Right lobe of liver (tissue), 6 donors: ENCODE data around the gene MAGEF1. TPM values are rescaled to one million over a fixed set of nuclear protein-coding genes. Genes with fewer than 3 reads are reported as not detected.

Experiments used
- ATAC-seq, 4 donors: fragments of 200-7000 bp; cut with Tn5 transposase; one replicate each; pipeline ENCODE4 v1.9.1; 2020; ENCODE audit warnings: mild to moderate bottlenecking in 4 of 4, moderate library complexity in 4 of 4
- DNase-seq, 3 donors: peaks; one replicate each; pipeline ENCODE4 v3.0.0-alpha.2; 2020
- H3K27ac ChIP-seq, 3 donors: fragments of 200-600 bp; one replicate each; pipeline ENCODE4 v1.8.0; 2022
- H3K27me3 ChIP-seq, 2 donors: fragments of 200-600 bp; one replicate each; pipeline ENCODE4 v1.8.0; 2022
- H3K36me3 ChIP-seq, 4 donors: fragments of 200-600 bp; sonication (generic) in 1 of 4; one replicate each; pipeline versions ENCODE4 v1.5.1 to v1.8.0; 2017 to 2022; ENCODE audit warnings: control low read depth in 1 of 4
- H3K4me1 ChIP-seq, 4 donors: fragments of 200-600 bp; sonication (generic) in 1 of 4; one replicate each; pipeline versions ENCODE4 v1.5.1 to v1.8.0; 2017 to 2022; ENCODE audit warnings: control low read depth in 1 of 4
- H3K4me3 ChIP-seq, 3 donors: fragments of 200-600 bp; one replicate each; pipeline ENCODE4 v1.8.0; 2022
- H3K9me3 ChIP-seq, 4 donors: fragments of 200-600 bp; sonication (generic) in 1 of 4; one replicate each; pipeline versions ENCODE4 v1.5.1 to v1.8.0; 2017 to 2022; ENCODE audit warnings: control low read depth in 1 of 4
- POLR2A ChIP-seq: fragments of 450-650 bp; IDR thresholded peaks from one replicate; pipeline ENCODE4 v1.6.1; 2017; ENCODE audit warnings: antibody characterized with exemption, mild to moderate bottlenecking
- WGBS: methylation state at CpG from one replicate; pipeline ENCODE4 v1.1.6; 2018; ENCODE audit warnings: low coverage, low lambda C conversion rate; ENCODE audit not compliant: insufficient coverage; ENCODE audit errors: missing lambda C conversion rate; 5-methylcytosine and 5-hydroxymethylcytosine counted together
- intact Hi-C, 2 donors: fragments of 100-400 bp; cut with DNase I; formaldehyde crosslinking; loops; one replicate each; pipeline versions ENCODE4 v1.11.2 to v1.14.1; 2022
- long read RNA-seq: library from polyadenylated mRNA; unstranded; transcript quantifications from one replicate; pipeline ENCODE4 v2.0.0, GENCODE V29; 2019
- total RNA-seq, 6 experiments: library from RNA; depleted of rRNA in 2 of 6; stranded (reverse); fragments of >200 nt in 2 of 6; fragmentation: NEBNext Ultra II Directional in 3 of 6; extraction: Animal tissue kit (Norgen Biotek cat#: 25700) in 3 of 6; gene quantifications; one replicate each; pipeline versions ENCODE4 v1.1.0 to v1.2.4, GENCODE V29; 2016 to 2023
- TF ChIP-seq, protein P1 (sequence below), 4 donors: fragments of 200-600 bp in 3 of 4; fragments of 450-650 bp in 1 of 4; IDR thresholded peaks; one replicate each; pipeline versions ENCODE4 v1.5.1 to v1.8.0; 2016 to 2022; ENCODE audit warnings: antibody characterized with exemption in 4 of 4, mild to moderate bottlenecking in 2 of 4
- donor health status: DM: no; HTN: yes; CAD: no.
- donor health status: DM: no; HTN: no; CAD: no.
- donor health status: DM: no; HTN: no; CAD: no.
- donor health status: DM: no; HTN: yes; CAD: no.
- donor health status: DM: no; HTN: yes; CAD: no.

Gene MAGEF1, protein sequence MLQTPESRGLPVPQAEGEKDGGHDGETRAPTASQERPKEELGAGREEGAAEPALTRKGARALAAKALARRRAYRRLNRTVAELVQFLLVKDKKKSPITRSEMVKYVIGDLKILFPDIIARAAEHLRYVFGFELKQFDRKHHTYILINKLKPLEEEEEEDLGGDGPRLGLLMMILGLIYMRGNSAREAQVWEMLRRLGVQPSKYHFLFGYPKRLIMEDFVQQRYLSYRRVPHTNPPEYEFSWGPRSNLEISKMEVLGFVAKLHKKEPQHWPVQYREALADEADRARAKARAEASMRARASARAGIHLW
- total RNA-seq = 10 to 100 TPM in 4 of 6 experiments, 1 to 10 TPM in 2; 8.2 to 17.1 (median 10.9) TPM
- long read RNA-seq, partial matches to known transcripts = 0 of 1 reads
- long read RNA-seq, other reads (novel, unspliced or antisense) = 0 of 1 reads

DNA sequence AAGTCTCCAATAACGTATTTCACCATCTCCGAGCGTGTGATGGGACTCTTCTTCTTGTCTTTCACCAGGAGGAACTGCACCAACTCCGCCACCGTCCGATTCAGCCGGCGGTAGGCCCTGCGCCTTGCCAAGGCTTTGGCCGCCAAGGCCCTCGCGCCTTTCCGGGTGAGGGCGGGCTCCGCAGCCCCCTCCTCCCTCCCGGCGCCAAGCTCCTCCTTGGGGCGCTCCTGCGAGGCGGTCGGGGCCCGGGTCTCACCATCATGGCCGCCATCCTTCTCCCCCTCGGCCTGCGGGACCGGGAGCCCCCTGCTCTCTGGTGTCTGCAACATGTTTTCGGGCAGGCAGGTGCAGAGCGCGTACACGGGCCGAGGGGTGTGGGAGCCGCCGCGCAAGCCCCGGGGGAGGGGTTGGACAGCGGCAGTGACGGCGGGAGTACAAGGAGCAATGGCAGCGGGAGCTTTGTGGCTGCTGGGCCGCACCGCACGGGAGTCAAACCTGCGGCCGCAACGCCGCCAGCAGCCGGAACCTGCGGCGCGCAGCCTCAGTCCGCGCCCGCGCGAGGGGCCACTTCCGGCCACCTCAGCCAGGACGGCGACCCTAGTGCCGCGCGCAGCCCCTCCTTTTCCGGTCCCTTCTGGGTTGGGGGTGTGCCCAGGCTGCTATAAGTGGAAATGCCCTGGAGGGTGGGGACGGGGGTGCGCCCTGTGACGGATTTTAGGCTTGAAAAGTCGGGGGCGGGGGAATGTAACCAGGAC, at the start of gene MAGEF1:
Gene MAGEF1 (minus strand): TSS at position 572 of the 755 bp plus-strand sequence. CDS start 243 bp downstream, at position 329.
- intact Hi-C loops = no loop called here
- Histone ChIP-seq H3K27me3 (no peaks in the 10 kb centered on the region), H3K27ac (peak within 1 kb of the TSS; percentile 69 to 90 (median 71)), H3K9me3 (no peaks in the 10 kb centered on the region), H3K36me3 (no peaks in the 10 kb centered on the region), H3K4me1 (peaks cover 0 to 12% (median 4%) of the 10 kb centered on the region in 4 donors), H3K4me3 (peak within 1 kb of the TSS; percentile 78 to 98 (median 98))
- DNase-seq (peak; percentile 82 to 88 (median 86)), ATAC-seq (peak; percentile 91 to 97 (median 96))
- TF ChIP-seq, protein P1, sequence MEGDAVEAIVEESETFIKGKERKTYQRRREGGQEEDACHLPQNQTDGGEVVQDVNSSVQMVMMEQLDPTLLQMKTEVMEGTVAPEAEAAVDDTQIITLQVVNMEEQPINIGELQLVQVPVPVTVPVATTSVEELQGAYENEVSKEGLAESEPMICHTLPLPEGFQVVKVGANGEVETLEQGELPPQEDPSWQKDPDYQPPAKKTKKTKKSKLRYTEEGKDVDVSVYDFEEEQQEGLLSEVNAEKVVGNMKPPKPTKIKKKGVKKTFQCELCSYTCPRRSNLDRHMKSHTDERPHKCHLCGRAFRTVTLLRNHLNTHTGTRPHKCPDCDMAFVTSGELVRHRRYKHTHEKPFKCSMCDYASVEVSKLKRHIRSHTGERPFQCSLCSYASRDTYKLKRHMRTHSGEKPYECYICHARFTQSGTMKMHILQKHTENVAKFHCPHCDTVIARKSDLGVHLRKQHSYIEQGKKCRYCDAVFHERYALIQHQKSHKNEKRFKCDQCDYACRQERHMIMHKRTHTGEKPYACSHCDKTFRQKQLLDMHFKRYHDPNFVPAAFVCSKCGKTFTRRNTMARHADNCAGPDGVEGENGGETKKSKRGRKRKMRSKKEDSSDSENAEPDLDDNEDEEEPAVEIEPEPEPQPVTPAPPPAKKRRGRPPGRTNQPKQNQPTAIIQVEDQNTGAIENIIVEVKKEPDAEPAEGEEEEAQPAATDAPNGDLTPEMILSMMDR (IDR thresholded peaks at IDR 0.05) = no peak
- peak; percentile 89 for TF ChIP-seq POLR2A
- WGBS = 0% methylated on average over 8 of the region's 67 CpGs

GRCh38 chr3:184761075-184761841, 49.4 kb upstream of the MAGEF1 start:
- DNase-seq (no peak), ATAC-seq (peak in 1 of 4 donors; percentile 18)
- no peak overlapping the region for H3K4me3 ChIP-seq
- no peaks in the 10 kb centered on the region for H3K36me3 ChIP-seq
- intact Hi-C loops = no loop called here
- H3K9me3 ChIP-seq = no peaks in the 10 kb centered on the region
- 61% methylated on average over 8 of the region's 13 CpGs for WGBS
- TF ChIP-seq POLR2A = no peak
- TF ChIP-seq, protein P1 (IDR thresholded peaks at IDR 0.05) = no peak
- H3K4me1 ChIP-seq = no peaks in the 10 kb centered on the region
- no peaks in the 10 kb centered on the region for H3K27me3 ChIP-seq
- no peak overlapping the region for H3K27ac ChIP-seq

DNA sequence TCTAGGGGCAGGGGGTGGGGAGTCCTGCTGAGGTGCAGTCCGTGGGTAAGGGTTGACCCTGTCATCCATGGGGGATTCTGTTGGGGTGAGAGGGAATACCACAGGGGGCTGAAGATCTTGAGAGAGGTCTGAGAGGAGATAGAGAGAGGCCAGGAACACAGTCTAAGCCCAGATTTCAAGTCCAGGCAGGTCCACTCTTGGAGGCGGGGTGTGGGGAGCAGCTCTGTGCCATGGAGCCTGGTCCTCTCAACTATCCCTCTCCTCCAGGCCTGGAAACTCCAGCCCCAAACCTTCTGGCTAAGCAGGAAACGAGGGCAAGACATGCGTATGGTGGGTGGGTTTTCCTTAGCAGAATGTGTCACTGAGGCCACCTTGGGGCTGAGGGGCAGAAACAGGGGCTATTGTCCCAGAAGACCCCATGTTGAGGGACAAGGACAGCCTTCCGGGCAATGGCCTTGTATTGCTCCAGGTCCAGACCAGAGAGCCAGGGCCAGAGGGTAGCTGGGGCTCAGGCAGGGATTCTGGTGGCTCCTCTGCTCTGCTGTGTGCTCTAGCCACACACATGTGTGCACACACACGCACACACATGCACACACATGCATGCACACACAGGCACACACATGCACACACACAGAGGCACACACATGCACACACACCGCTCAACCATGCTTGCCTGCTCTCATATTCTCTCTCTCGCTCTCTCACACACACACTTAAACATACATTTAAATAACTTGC, 48.6 kb upstream of the MAGEF1 start:
- H3K36me3 ChIP-seq = no peaks in the 10 kb centered on the region
- no peak for DNase-seq
- TF ChIP-seq POLR2A = no peak
- TF ChIP-seq, protein P1 (IDR thresholded peaks at IDR 0.05) = no peak
- ATAC-seq = no peak
- 80% methylated on average over 4 of the region's 8 CpGs for WGBS
- no peaks in the 10 kb centered on the region for H3K9me3 ChIP-seq
- intact Hi-C loops = no loop called here
- no peak overlapping the region for H3K27ac ChIP-seq
- H3K4me3 ChIP-seq = no peak overlapping the region
- H3K27me3 ChIP-seq = no peaks in the 10 kb centered on the region
- no peaks in the 10 kb centered on the region for H3K4me1 ChIP-seq

DNA sequence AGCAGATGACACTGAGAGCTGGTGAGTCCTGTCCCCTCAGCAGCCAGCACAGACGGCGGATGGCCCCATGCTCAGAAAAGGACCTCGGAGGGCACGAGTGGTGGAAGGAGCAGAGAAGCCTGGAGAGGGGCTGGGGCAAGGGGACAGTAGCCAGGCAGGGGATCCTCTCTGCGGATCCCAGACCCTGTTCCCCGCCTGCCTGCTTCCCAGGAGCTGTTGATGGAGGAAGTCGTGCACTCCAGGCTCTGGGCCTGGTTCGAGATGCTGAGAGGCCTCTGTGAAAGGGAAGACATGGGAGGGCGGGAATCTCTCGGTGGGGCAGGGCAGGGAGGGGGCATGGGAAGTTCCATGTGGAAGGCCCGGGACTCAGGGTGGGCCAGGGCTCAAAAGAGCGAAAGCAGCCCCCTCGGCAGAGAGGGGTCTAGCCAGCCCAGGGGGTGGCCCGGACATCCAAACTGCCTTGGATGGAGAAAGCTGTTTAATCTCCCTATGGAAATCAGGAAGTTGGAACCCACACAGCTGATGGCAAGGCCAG, 47.9 kb upstream of the MAGEF1 start:
- ATAC-seq = no peak
- intact Hi-C loops = no loop called here
- Histone ChIP-seq H3K4me1 (no peaks in the 10 kb centered on the region), H3K9me3 (no peaks in the 10 kb centered on the region), H3K27ac (no peak overlapping the region), H3K27me3 (no peaks in the 10 kb centered on the region), H3K4me3 (no peak overlapping the region), H3K36me3 (no peaks in the 10 kb centered on the region)
- TF ChIP-seq, protein P1 (IDR thresholded peaks at IDR 0.05) = no peak
- TF ChIP-seq POLR2A = no peak
- DNase-seq = no peak
- 74% methylated on average over 6 of the region's 14 CpGs for WGBS
